ENCODE data around the gene UBAP1. TPM values are rescaled to one million over a fixed set of nuclear protein-coding genes. Genes with fewer than 3 reads are reported as not detected.
"Not testable (repeated sequence)": the region's sequence is repeated elsewhere in the genome, so short reads cannot be mapped to it uniquely, and the experiment has no call there.

UBAP1 gene
- polyA plus RNA-seq, 3 donors: 32.5 to 44.5 (median 39.2) TPM

GRCh38 chr9:34190996-34191892, 12.4 kb downstream of the UBAP1 start:
- Mint-ChIP-seq H3K27ac (peak overlapping the region in 5 of 7 donors; percentile 30 to 70 (median 57)), H3K9me3 (peaks cover 0 to under 1% (median 0%) of the 10 kb centered on the region in 7 donors), H3K36me3 (peaks cover 24 to 29% of the 10 kb centered on the region in 2 donors), H3K4me1 (peaks cover 35% of the 10 kb centered on the region), H3K4me3 (no peak overlapping the region), H3K27me3 (ENCODE audit: low read depth in 3 of 3) (no peaks in the 10 kb centered on the region)
- Histone ChIP-seq H2AFZ (ENCODE audit: insufficient read depth, low read depth, low read length, poor library complexity, severe bottlenecking) (no peak overlapping the region), H3K27me3 (ENCODE audit: control insufficient read depth in 2 of 2, insufficient read depth in 2 of 2, low read length in 2 of 2) (no peaks in the 10 kb centered on the region), H3K4me2 (replicated peaks; ENCODE audit: extremely low read depth, low read length, poor library complexity, severe bottlenecking) (no peak overlapping the region), H3K4me3 (replicated peaks in 1 of 3; ENCODE audit: low read depth in 2 of 3, low read length in 3 of 3) (no peak overlapping the region), H3K4me1 (ENCODE audit: control insufficient read depth in 1 of 2, insufficient read depth in 2 of 2, low read length in 2 of 2) (peaks cover 21 to 31% of the 10 kb centered on the region in 2 donors), H3K36me3 (replicated peaks in 1 of 2; ENCODE audit: control insufficient read depth in 1 of 2, insufficient read depth in 2 of 2, low read length in 2 of 2) (peaks cover 0 to 19% of the 10 kb centered on the region in 2 donors), H3K79me2 (ENCODE audit: insufficient read depth, low read length) (peaks cover 99% of the 10 kb centered on the region), H3K9ac (ENCODE audit: insufficient read depth, low read length, poor library complexity, severe bottlenecking) (no peak overlapping the region), H4K20me1 (ENCODE audit: insufficient read depth, low read length) (peaks cover 100% of the 10 kb centered on the region), H3K9me3 (replicated peaks in 1 of 2; ENCODE audit: control insufficient read depth in 1 of 2, insufficient read depth in 1 of 2, low read length in 2 of 2) (no peaks in the 10 kb centered on the region), H3K27ac (ENCODE audit: low read depth in 1 of 2, low read length in 2 of 2) (peak overlapping the region in 1 of 2 donors; percentile 21)
- intact Hi-C loops (cut with micrococcal nuclease): loop anchor here in 1 of 2 donors (5.0 kb wide), 1 partner anchor 64 kb away; the partner anchor contains the start of gene DCAF12
- 90% methylated on average over 2 of the region's 5 CpGs for WGBS (ENCODE audit: insufficient coverage)
- DNase-seq: no peak
- no peak for TF ChIP-seq CTCF (IDR thresholded peaks at IDR 0.05)

GRCh38 chr9:34195143-34195542, 16.3 kb downstream of the UBAP1 start:
- Histone ChIP-seq H3K36me3 (replicated peaks in 1 of 2; ENCODE audit: control insufficient read depth in 1 of 2, insufficient read depth in 2 of 2, low read length in 2 of 2) (peaks cover 5 to 46% of the 10 kb centered on the region in 2 donors), H2AFZ (ENCODE audit: insufficient read depth, low read depth, low read length, poor library complexity, severe bottlenecking) (no peak overlapping the region), H3K27me3 (ENCODE audit: control insufficient read depth in 2 of 2, insufficient read depth in 2 of 2, low read length in 2 of 2) (no peaks in the 10 kb centered on the region), H3K9me3 (replicated peaks in 1 of 2; ENCODE audit: control insufficient read depth in 1 of 2, insufficient read depth in 1 of 2, low read length in 2 of 2) (no peaks in the 10 kb centered on the region), H3K79me2 (ENCODE audit: insufficient read depth, low read length) (peaks cover 100% of the 10 kb centered on the region), H3K4me2 (replicated peaks; ENCODE audit: extremely low read depth, low read length, poor library complexity, severe bottlenecking) (no peak overlapping the region), H3K4me3 (replicated peaks in 1 of 3; ENCODE audit: low read depth in 2 of 3, low read length in 3 of 3) (no peak overlapping the region), H3K9ac (ENCODE audit: insufficient read depth, low read length, poor library complexity, severe bottlenecking) (no peak overlapping the region), H3K27ac (ENCODE audit: low read depth in 1 of 2, low read length in 2 of 2) (no peak overlapping the region), H4K20me1 (ENCODE audit: insufficient read depth, low read length) (peaks cover 100% of the 10 kb centered on the region), H3K4me1 (ENCODE audit: control insufficient read depth in 1 of 2, insufficient read depth in 2 of 2, low read length in 2 of 2) (peaks cover 0 to 6% of the 10 kb centered on the region in 2 donors)
- Mint-ChIP-seq H3K27ac (peak overlapping the region in 2 of 7 donors; percentile 29 to 40), H3K4me3 (no peak overlapping the region), H3K4me1 (peaks cover 25% of the 10 kb centered on the region), H3K27me3 (ENCODE audit: low read depth in 3 of 3) (peaks cover 0 to 2% (median 0%) of the 10 kb centered on the region in 3 donors), H3K36me3 (peaks cover 29 to 42% of the 10 kb centered on the region in 2 donors), H3K9me3 (peaks cover 0 to 4% (median 3%) of the 10 kb centered on the region in 7 donors)
- TF ChIP-seq CTCF (IDR thresholded peaks at IDR 0.05): no peak
- intact Hi-C loops (cut with micrococcal nuclease): no loop called here
- DNase-seq: no peak
- no CpG with 5 or more reads among the region's 1 CpG for WGBS (ENCODE audit: insufficient coverage)

GRCh38 chr9:34197286-34197685, 18.4 kb downstream of the UBAP1 start:
- Mint-ChIP-seq H3K27ac (peak overlapping the region in 6 of 7 donors; percentile 6 to 74 (median 50)), H3K36me3 (peaks cover 42 to 57% of the 10 kb centered on the region in 2 donors), H3K4me1 (peaks cover 22% of the 10 kb centered on the region)
- H3K9ac ChIP-seq (ENCODE audit: insufficient read depth, low read length, poor library complexity, severe bottlenecking); H2AFZ ChIP-seq (ENCODE audit: insufficient read depth, low read depth, low read length, poor library complexity, severe bottlenecking); H3K4me2 ChIP-seq (replicated peaks; ENCODE audit: extremely low read depth, low read length, poor library complexity, severe bottlenecking); intact Hi-C loops (cut with micrococcal nuclease); H3K4me3 Mint-ChIP-seq; H3K9me3 ChIP-seq (replicated peaks in 1 of 2; ENCODE audit: control insufficient read depth in 1 of 2, insufficient read depth in 1 of 2, low read length in 2 of 2); H3K9me3 Mint-ChIP-seq; H3K4me3 ChIP-seq (replicated peaks in 1 of 3; ENCODE audit: low read depth in 2 of 3, low read length in 3 of 3); H3K4me1 ChIP-seq (ENCODE audit: control insufficient read depth in 1 of 2, insufficient read depth in 2 of 2, low read length in 2 of 2); H3K27me3 Mint-ChIP-seq (ENCODE audit: low read depth in 3 of 3); H3K27ac ChIP-seq (ENCODE audit: low read depth in 1 of 2, low read length in 2 of 2); DNase-seq; H3K27me3 ChIP-seq (ENCODE audit: control insufficient read depth in 2 of 2, insufficient read depth in 2 of 2, low read length in 2 of 2): not testable (repeated sequence)
- WGBS (ENCODE audit: insufficient coverage): 79% methylated on average over 4 of the region's 4 CpGs
- H4K20me1 ChIP-seq (ENCODE audit: insufficient read depth, low read length): peaks cover 100% of the 10 kb centered on the region
- peaks cover 13 to 68% of the 10 kb centered on the region in 2 donors for H3K36me3 ChIP-seq (replicated peaks in 1 of 2; ENCODE audit: control insufficient read depth in 1 of 2, insufficient read depth in 2 of 2, low read length in 2 of 2)
- peaks cover 100% of the 10 kb centered on the region for H3K79me2 ChIP-seq (ENCODE audit: insufficient read depth, low read length)

All from CD14-positive monocyte (primary cell).